Measurements from ENCODE around the gene BLMH.

- TF ChIP-seq, protein P1, sequence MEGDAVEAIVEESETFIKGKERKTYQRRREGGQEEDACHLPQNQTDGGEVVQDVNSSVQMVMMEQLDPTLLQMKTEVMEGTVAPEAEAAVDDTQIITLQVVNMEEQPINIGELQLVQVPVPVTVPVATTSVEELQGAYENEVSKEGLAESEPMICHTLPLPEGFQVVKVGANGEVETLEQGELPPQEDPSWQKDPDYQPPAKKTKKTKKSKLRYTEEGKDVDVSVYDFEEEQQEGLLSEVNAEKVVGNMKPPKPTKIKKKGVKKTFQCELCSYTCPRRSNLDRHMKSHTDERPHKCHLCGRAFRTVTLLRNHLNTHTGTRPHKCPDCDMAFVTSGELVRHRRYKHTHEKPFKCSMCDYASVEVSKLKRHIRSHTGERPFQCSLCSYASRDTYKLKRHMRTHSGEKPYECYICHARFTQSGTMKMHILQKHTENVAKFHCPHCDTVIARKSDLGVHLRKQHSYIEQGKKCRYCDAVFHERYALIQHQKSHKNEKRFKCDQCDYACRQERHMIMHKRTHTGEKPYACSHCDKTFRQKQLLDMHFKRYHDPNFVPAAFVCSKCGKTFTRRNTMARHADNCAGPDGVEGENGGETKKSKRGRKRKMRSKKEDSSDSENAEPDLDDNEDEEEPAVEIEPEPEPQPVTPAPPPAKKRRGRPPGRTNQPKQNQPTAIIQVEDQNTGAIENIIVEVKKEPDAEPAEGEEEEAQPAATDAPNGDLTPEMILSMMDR (IDR thresholded peaks at IDR 0.05) = no peak
- TF ChIP-seq EP300 (IDR thresholded peaks at IDR 0.05; ENCODE audit: borderline replicate concordance in 1 of 2, low read depth in 1 of 2, low read length in 1 of 2) (no peak), POLR2AphosphoS5 (IDR thresholded peaks at IDR 0.05; ENCODE audit: low read depth, low read length) (no peak), RFX5 (IDR thresholded peaks at IDR 0.05; ENCODE audit: low read length) (no peak), RCOR1 (IDR thresholded peaks at IDR 0.05; ENCODE audit: low read length) (no peak), USF1 (IDR thresholded peaks at IDR 0.05; ENCODE audit: borderline replicate concordance, low read depth) (no peak)
Observed at GRCh38 chr17:30238387-30239088, 53.2 kb downstream of the BLMH start.
